22Rv1 (cell line): ENCODE results near the gene NRIP1.

ENCODE experiments used
- CTCF ChIP-seq: fragments of 450-650 bp; IDR thresholded peaks from 2 replicates; pipeline ENCODE4 v1.5.1; 2017; ENCODE audit warnings: mild to moderate bottlenecking
- ZFX ChIP-seq: fragments of 450-650 bp; IDR thresholded peaks from 2 replicates; pipeline ENCODE4 v1.6.1; 2017; ENCODE audit warnings: antibody characterized with exemption, borderline replicate concordance

GRCh38 chr21:15059397-15059796, 5.4 kb downstream of the NRIP1 start:
- TF ChIP-seq CTCF (no peak), ZFX (no peak)
